Sigmoid colon (tissue), 7 donors: ENCODE data around the gene PPP1R3G. TPM values are rescaled to one million over a fixed set of nuclear protein-coding genes. Genes with fewer than 3 reads are reported as not detected.
A peak's percentile ranks its signal among the peaks of the same experiment; 100 is the strongest.

Source experiments
- DNase-seq: peaks from one replicate; pipeline ENCODE4 v3.0.0-alpha.2; 2019
- H3K27ac ChIP-seq, 4 donors: fragments of 200-600 bp; sonication (generic); one replicate each; pipeline ENCODE4 v1.5.1; 2016 to 2019; ENCODE audit warnings: mild to moderate bottlenecking in 1 of 4
- H3K27me3 ChIP-seq, 3 donors: fragments of 200-600 bp; sonication (generic); one replicate each; pipeline ENCODE4 v1.5.1; 2019; ENCODE audit warnings: mild to moderate bottlenecking in 1 of 3
- H3K36me3 ChIP-seq, 4 donors: fragments of 200-600 bp; sonication (generic); one replicate each; pipeline ENCODE4 v1.5.1; 2016 to 2019
- H3K4me1 ChIP-seq, 4 donors: fragments of 200-600 bp; sonication (generic); one replicate each; pipeline ENCODE4 v1.5.1; 2017 to 2019
- H3K4me3 ChIP-seq, 4 donors: fragments of 200-600 bp; sonication (generic); one replicate each; pipeline ENCODE4 v1.5.1; 2017 to 2019; ENCODE audit warnings: mild to moderate bottlenecking in 2 of 4, moderate library complexity in 1 of 4
- H3K9me3 ChIP-seq, 4 donors: fragments of 200-600 bp in 3 of 4; sonication (generic) in 3 of 4; one replicate each; pipeline versions ENCODE4 v1.5.1 to v1.6.1; 2013 to 2019
- EP300 ChIP-seq, 4 donors: sonication (generic); formaldehyde crosslinking; IDR thresholded peaks; one replicate each; pipeline ENCODE4 v1.6.1; 2017; ENCODE audit warnings: antibody characterized with exemption in 4 of 4
- POLR2A ChIP-seq, 2 donors: fragments of 450-650 bp; IDR thresholded peaks; one replicate each; pipeline ENCODE4 v1.6.1; 2016; ENCODE audit warnings: antibody characterized with exemption in 2 of 2, mild to moderate bottlenecking in 2 of 2, moderate library complexity in 2 of 2
- POLR2AphosphoS5 ChIP-seq, 4 donors: sonication (generic); formaldehyde crosslinking; IDR thresholded peaks; one replicate each; pipeline ENCODE4 v1.6.1; 2017; ENCODE audit warnings: antibody characterized with exemption in 4 of 4
- WGBS, 2 donors: extraction: QIAGEN DNeasy Blood & Tissue Kit; methylation state at CpG; one replicate each; pipeline ENCODE4 v1.1.7; 2013; 5-methylcytosine and 5-hydroxymethylcytosine counted together
- intact Hi-C: fragments of 100-400 bp; cut with DNase I; formaldehyde crosslinking; loops from one replicate; pipeline ENCODE4 v1.15.1; 2023
- polyA plus RNA-seq, 3 donors: library from polyadenylated mRNA; stranded (reverse); fragments of 200-250 nt; gene quantifications; one replicate each; pipeline ENCODE4 v1.2.3, GENCODE V29; 2013
- total RNA-seq, 4 donors: library from RNA; depleted of rRNA; stranded (reverse); fragments of >200 nt; gene quantifications; one replicate each; pipeline ENCODE4 v1.1.0, GENCODE V29; 2016
- TF ChIP-seq, protein P1 (sequence below), 4 experiments: fragments of 450-650 bp in 3 of 4; fragments of 200-600 bp in 1 of 4; IDR thresholded peaks; one replicate each; pipeline ENCODE4 v1.5.1; 2016 to 2019; ENCODE audit warnings: antibody characterized with exemption in 4 of 4, mild to moderate bottlenecking in 3 of 4, moderate library complexity in 2 of 4
- donor health status: healthy with polysubstance abuse.
- donor health status: Bipolar disorder and iron deficiency.
- donor health status: healthy.

PPP1R3G gene
- total and polyA plus RNA-seq, 7 donors: under 0.01 to 3.0 (median 1.8) TPM

DNA sequence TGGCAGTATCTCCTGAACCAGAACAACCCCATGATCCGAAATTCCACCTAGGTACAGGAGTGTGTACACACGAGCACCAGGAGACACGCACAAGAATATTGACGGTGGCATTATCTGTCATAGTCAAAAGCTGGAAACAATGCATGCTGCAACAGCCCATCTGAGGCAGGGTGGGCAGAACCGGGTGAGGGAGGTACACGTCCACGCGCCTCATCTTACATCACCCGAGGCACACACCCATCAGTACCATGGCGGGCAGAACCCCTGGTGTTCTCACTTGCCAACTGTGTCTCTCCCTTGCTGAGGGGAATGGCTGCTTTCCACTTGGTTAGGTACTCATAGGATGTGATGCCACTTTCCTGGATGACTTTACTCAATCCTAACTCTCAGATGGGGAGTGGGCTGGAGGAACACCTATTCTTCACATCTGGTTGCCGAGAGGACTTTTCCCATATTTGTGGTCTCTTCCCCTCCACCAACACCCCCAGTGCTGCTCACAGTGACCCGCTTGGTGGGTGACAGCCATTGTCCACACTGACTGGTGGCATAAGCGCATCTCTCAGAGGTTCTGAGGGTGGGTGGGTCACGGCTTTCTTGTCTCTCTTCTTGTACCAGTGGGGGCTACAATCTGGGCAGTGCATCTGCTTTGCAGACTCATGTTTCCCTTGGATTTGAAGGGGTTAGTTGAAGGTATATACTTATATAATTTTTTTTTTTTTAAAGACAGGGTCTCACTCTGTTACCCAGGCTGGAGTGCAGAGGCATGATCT, 13.5 kb downstream of the PPP1R3G start:
- Histone ChIP-seq H3K9me3 (no peaks in the 10 kb centered on the region), H3K4me1 (no peaks in the 10 kb centered on the region), H3K4me3 (no peak overlapping the region), H3K27me3 (no peaks in the 10 kb centered on the region), H3K36me3 (no peaks in the 10 kb centered on the region), H3K27ac (no peak overlapping the region)
- intact Hi-C loops: no loop called here
- TF ChIP-seq POLR2AphosphoS5 (IDR thresholded peaks at IDR 0.05): no peak
- peak; percentile 53 for DNase-seq
- WGBS, 2 donors: 93 to 95% methylated on average over 14 of the region's 14 CpGs

GRCh38 chr6:5099537-5099936, 14.4 kb downstream of the PPP1R3G start:
- H3K27me3 ChIP-seq: no peaks in the 10 kb centered on the region
- no peaks in the 10 kb centered on the region for H3K9me3 ChIP-seq
- no peaks in the 10 kb centered on the region for H3K4me1 ChIP-seq
- intact Hi-C loops: no loop called here
- TF ChIP-seq POLR2AphosphoS5 (IDR thresholded peaks at IDR 0.05) (no peak), EP300 (IDR thresholded peaks at IDR 0.05) (no peak), POLR2A (IDR thresholded peaks at IDR 0.05) (no peak)
- TF ChIP-seq, protein P1, sequence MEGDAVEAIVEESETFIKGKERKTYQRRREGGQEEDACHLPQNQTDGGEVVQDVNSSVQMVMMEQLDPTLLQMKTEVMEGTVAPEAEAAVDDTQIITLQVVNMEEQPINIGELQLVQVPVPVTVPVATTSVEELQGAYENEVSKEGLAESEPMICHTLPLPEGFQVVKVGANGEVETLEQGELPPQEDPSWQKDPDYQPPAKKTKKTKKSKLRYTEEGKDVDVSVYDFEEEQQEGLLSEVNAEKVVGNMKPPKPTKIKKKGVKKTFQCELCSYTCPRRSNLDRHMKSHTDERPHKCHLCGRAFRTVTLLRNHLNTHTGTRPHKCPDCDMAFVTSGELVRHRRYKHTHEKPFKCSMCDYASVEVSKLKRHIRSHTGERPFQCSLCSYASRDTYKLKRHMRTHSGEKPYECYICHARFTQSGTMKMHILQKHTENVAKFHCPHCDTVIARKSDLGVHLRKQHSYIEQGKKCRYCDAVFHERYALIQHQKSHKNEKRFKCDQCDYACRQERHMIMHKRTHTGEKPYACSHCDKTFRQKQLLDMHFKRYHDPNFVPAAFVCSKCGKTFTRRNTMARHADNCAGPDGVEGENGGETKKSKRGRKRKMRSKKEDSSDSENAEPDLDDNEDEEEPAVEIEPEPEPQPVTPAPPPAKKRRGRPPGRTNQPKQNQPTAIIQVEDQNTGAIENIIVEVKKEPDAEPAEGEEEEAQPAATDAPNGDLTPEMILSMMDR (IDR thresholded peaks at IDR 0.05): no peak
- no peak for DNase-seq
- no peak overlapping the region for H3K27ac ChIP-seq
- WGBS, 2 donors: 95 to 97% methylated on average over 3 of the region's 3 CpGs
- H3K36me3 ChIP-seq: no peaks in the 10 kb centered on the region
- no peak overlapping the region for H3K4me3 ChIP-seq

- Histone ChIP-seq H3K27me3 (no peaks in the 10 kb centered on the region), H3K4me1 (no peaks in the 10 kb centered on the region), H3K27ac (no peak overlapping the region), H3K4me3 (no peak overlapping the region), H3K36me3 (no peaks in the 10 kb centered on the region), H3K9me3 (no peaks in the 10 kb centered on the region)
- 95 to 97% methylated on average over 7 of the region's 7 CpGs for WGBS, 2 donors
- TF ChIP-seq, protein P1 (IDR thresholded peaks at IDR 0.05): no peak
- no peak for TF ChIP-seq EP300 (IDR thresholded peaks at IDR 0.05)
- no peak for TF ChIP-seq POLR2A (IDR thresholded peaks at IDR 0.05)
- no peak for TF ChIP-seq POLR2AphosphoS5 (IDR thresholded peaks at IDR 0.05)
- no peak for DNase-seq
- intact Hi-C loops: no loop called here
Observed at GRCh38 chr6:5100806-5101205, 15.7 kb downstream of the PPP1R3G start.

- Histone ChIP-seq H3K36me3 (no peaks in the 10 kb centered on the region), H3K27ac (no peak overlapping the region), H3K27me3 (no peaks in the 10 kb centered on the region), H3K4me3 (no peak overlapping the region), H3K4me1 (no peaks in the 10 kb centered on the region), H3K9me3 (no peaks in the 10 kb centered on the region)
- TF ChIP-seq POLR2A (IDR thresholded peaks at IDR 0.05) (no peak), EP300 (IDR thresholded peaks at IDR 0.05) (no peak), POLR2AphosphoS5 (IDR thresholded peaks at IDR 0.05) (no peak)
- TF ChIP-seq, protein P1 (IDR thresholded peaks at IDR 0.05): no peak
- peak; percentile 44 for DNase-seq
- WGBS, 2 donors: 84 to 85% methylated on average over 8 of the region's 8 CpGs
- intact Hi-C loops: no loop called here
Observed at GRCh38 chr6:5102267-5102970, 17.3 kb downstream of the PPP1R3G start.

DNA sequence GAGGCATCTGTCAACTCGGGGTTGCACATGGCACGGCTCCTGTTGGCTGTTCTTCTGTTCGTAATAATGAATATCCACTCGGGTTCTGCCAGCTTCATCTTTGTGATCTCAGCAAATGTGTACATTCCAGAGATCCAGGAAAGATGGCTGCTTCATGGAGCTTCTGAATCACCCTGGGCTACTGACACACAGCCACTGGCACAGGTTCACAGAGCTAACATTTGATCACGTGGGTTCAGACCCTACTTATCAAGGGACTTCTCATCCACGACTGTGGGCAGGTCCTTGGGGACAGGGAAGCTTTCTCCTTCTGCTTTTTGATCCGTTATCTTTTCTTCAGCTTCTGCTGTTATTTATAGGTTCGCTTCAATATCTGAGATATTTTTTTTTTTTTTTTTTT, 18.1 kb downstream of the PPP1R3G start:
- no peaks in the 10 kb centered on the region for H3K27me3 ChIP-seq
- no peak overlapping the region for H3K27ac ChIP-seq
- H3K4me3 ChIP-seq: no peak overlapping the region
- no peaks in the 10 kb centered on the region for H3K36me3 ChIP-seq
- no peak for DNase-seq
- no peaks in the 10 kb centered on the region for H3K9me3 ChIP-seq
- intact Hi-C loops: no loop called here
- TF ChIP-seq, protein P1 (IDR thresholded peaks at IDR 0.05): no peak
- TF ChIP-seq POLR2AphosphoS5 (IDR thresholded peaks at IDR 0.05): no peak
- TF ChIP-seq POLR2A (IDR thresholded peaks at IDR 0.05): no peak
- TF ChIP-seq EP300 (IDR thresholded peaks at IDR 0.05): no peak
- peaks cover 0 to 7% (median 2%) of the 10 kb centered on the region in 4 donors for H3K4me1 ChIP-seq
- 89 to 92% methylated on average over 8 of the region's 8 CpGs for WGBS, 2 donors
